HL-60 (cell line): ENCODE measurements around the gene FBXO2.

Experiments
- GABPA ChIP-seq: IDR thresholded peaks from 2 replicates; pipeline ENCODE4 v1.6.1; 2012; ENCODE audit warnings: low read depth
- POLR2AphosphoS5 ChIP-seq: IDR thresholded peaks from 2 replicates; pipeline ENCODE4 v1.6.1; 2012; ENCODE audit warnings: low read depth
- TF ChIP-seq, protein P1 (sequence below): IDR thresholded peaks from one replicate; pipeline ENCODE4 v1.5.1; 2011; ENCODE audit warnings: low read length, control low read depth, inconsistent platforms; ENCODE audit not compliant: insufficient read depth
- TF ChIP-seq, protein P2 (sequence below): IDR thresholded peaks from 2 replicates; pipeline ENCODE4 v1.6.1; 2012; ENCODE audit warnings: low read depth; ENCODE audit not compliant: insufficient replicate concordance

DNA sequence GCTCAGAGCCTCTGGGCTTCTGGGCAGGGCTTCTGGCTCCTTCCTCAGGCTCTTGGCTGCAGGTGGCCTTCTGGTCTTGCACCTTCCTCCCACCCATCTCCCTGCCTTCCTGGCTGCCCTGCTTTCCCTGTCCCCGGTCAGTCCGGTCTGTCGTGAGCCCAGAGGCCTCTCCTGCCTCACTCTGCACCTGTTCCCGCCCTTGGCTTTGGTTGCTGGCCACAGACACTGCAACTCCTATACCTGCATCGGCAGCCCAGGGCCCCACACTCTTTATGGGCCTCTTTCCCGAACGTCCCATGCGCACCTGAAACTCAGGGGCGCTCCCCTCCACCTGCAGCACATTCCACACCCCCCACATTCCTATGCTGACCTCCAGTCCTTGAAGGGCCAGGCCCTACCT, 7.9 kb downstream of the FBXO2 start:
- TF ChIP-seq, protein P1, sequence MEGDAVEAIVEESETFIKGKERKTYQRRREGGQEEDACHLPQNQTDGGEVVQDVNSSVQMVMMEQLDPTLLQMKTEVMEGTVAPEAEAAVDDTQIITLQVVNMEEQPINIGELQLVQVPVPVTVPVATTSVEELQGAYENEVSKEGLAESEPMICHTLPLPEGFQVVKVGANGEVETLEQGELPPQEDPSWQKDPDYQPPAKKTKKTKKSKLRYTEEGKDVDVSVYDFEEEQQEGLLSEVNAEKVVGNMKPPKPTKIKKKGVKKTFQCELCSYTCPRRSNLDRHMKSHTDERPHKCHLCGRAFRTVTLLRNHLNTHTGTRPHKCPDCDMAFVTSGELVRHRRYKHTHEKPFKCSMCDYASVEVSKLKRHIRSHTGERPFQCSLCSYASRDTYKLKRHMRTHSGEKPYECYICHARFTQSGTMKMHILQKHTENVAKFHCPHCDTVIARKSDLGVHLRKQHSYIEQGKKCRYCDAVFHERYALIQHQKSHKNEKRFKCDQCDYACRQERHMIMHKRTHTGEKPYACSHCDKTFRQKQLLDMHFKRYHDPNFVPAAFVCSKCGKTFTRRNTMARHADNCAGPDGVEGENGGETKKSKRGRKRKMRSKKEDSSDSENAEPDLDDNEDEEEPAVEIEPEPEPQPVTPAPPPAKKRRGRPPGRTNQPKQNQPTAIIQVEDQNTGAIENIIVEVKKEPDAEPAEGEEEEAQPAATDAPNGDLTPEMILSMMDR: no peak
- TF ChIP-seq POLR2AphosphoS5 (no peak), GABPA (no peak)
- TF ChIP-seq, protein P2, sequence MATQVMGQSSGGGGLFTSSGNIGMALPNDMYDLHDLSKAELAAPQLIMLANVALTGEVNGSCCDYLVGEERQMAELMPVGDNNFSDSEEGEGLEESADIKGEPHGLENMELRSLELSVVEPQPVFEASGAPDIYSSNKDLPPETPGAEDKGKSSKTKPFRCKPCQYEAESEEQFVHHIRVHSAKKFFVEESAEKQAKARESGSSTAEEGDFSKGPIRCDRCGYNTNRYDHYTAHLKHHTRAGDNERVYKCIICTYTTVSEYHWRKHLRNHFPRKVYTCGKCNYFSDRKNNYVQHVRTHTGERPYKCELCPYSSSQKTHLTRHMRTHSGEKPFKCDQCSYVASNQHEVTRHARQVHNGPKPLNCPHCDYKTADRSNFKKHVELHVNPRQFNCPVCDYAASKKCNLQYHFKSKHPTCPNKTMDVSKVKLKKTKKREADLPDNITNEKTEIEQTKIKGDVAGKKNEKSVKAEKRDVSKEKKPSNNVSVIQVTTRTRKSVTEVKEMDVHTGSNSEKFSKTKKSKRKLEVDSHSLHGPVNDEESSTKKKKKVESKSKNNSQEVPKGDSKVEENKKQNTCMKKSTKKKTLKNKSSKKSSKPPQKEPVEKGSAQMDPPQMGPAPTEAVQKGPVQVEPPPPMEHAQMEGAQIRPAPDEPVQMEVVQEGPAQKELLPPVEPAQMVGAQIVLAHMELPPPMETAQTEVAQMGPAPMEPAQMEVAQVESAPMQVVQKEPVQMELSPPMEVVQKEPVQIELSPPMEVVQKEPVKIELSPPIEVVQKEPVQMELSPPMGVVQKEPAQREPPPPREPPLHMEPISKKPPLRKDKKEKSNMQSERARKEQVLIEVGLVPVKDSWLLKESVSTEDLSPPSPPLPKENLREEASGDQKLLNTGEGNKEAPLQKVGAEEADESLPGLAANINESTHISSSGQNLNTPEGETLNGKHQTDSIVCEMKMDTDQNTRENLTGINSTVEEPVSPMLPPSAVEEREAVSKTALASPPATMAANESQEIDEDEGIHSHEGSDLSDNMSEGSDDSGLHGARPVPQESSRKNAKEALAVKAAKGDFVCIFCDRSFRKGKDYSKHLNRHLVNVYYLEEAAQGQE: no peak
